ENCODE data around the gene S100A12. TPM values are rescaled to one million over a fixed set of nuclear protein-coding genes. Genes with fewer than 3 reads are reported as not detected.

S100A12 gene
- total RNA-seq, 2 experiments from 2014 or later, result 4.0 to 5.5 TPM

DNA sequence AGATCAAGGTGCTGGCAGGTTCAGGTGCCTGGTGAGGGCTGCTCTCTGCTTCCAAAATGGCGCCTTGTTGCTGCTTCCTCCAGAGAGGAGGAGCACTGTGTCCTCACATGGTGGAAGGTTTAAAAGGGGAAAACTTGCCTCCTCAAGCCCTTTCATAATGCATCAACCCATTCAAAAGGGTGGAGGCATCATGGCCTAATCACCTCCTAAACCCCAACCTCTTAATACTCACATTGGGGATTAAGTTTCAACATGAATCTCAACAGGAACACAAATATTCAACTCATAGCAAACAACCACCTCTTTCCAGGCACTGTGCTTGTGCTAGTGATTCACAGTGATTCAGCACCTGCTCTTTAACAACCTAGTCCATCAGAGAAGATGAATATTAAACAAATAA lies 4.2 kb downstream of the S100A12 start:
- Histone ChIP-seq H3K4me3 (ENCODE audit: low read length) (no peak overlapping the region), H3K4me1 (ENCODE audit: insufficient read depth, low read length) (no peaks in the 10 kb centered on the region), H3K27ac (ENCODE audit: low read depth in 1 of 2, low read length in 2 of 2) (no peak overlapping the region), H3K9me3 (ENCODE audit: control insufficient read depth in 1 of 2, insufficient read depth in 1 of 2, low read length in 2 of 2) (no peaks in the 10 kb centered on the region), H3K27me3 (ENCODE audit: control insufficient read depth in 1 of 2, insufficient read depth in 2 of 2, low read length in 2 of 2) (peaks cover 0 to 4% of the 10 kb centered on the region in 2 experiments), H3K36me3 (ENCODE audit: insufficient read depth, low read length) (no peaks in the 10 kb centered on the region)
- TF ChIP-seq, protein P1, sequence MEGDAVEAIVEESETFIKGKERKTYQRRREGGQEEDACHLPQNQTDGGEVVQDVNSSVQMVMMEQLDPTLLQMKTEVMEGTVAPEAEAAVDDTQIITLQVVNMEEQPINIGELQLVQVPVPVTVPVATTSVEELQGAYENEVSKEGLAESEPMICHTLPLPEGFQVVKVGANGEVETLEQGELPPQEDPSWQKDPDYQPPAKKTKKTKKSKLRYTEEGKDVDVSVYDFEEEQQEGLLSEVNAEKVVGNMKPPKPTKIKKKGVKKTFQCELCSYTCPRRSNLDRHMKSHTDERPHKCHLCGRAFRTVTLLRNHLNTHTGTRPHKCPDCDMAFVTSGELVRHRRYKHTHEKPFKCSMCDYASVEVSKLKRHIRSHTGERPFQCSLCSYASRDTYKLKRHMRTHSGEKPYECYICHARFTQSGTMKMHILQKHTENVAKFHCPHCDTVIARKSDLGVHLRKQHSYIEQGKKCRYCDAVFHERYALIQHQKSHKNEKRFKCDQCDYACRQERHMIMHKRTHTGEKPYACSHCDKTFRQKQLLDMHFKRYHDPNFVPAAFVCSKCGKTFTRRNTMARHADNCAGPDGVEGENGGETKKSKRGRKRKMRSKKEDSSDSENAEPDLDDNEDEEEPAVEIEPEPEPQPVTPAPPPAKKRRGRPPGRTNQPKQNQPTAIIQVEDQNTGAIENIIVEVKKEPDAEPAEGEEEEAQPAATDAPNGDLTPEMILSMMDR (IDR thresholded peaks at IDR 0.05), result no peak
- Mint-ChIP-seq H3K27ac (no peak overlapping the region), H3K4me1 (ENCODE audit: low read depth) (no peaks in the 10 kb centered on the region), H3K4me3 (no peak overlapping the region), H3K9me3 (no peaks in the 10 kb centered on the region), H3K27me3 (peaks cover 7% of the 10 kb centered on the region), H3K36me3 (ENCODE audit: low read depth) (no peaks in the 10 kb centered on the region)
- intact Hi-C loops (cut with DNase I, micrococcal nuclease), result no loop called here
- ATAC-seq (ENCODE audit: poor library complexity), result no peak
- ChIA-PET POLR2A (no interaction called here), CTCF (no interaction called here)
- DNase-seq, result no peak

DNA sequence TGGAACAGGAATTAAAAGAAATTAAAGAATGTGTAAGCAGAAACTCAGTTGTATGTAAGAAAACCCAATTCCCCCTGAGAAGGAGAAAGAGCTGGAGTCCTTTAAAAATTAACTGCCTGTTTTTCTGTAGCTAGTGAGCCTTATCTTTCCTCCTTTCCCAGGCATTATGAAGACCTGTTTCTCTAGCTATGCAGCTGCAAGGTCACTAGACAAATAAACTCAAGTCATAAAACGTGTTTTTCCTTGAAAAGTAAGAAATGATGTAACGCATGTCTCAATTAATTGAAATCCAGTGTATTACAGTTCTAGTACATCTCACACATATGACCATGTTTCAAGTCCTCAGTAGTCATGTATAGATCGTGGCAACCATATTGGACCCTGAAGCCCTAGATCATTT lies 5.3 kb downstream of the S100A12 start:
- Histone ChIP-seq H3K27ac (ENCODE audit: low read depth in 1 of 2, low read length in 2 of 2) (no peak overlapping the region), H3K36me3 (ENCODE audit: insufficient read depth, low read length) (no peaks in the 10 kb centered on the region), H3K4me3 (ENCODE audit: low read length) (no peak overlapping the region), H3K27me3 (ENCODE audit: control insufficient read depth in 1 of 2, insufficient read depth in 2 of 2, low read length in 2 of 2) (peaks cover 0 to 4% of the 10 kb centered on the region in 2 experiments), H3K4me1 (ENCODE audit: insufficient read depth, low read length) (no peaks in the 10 kb centered on the region), H3K9me3 (ENCODE audit: control insufficient read depth in 1 of 2, insufficient read depth in 1 of 2, low read length in 2 of 2) (no peaks in the 10 kb centered on the region)
- TF ChIP-seq, protein P1 (IDR thresholded peaks at IDR 0.05), result no peak
- Mint-ChIP-seq H3K9me3 (no peaks in the 10 kb centered on the region), H3K27me3 (peaks cover 3% of the 10 kb centered on the region), H3K4me3 (no peak overlapping the region), H3K36me3 (ENCODE audit: low read depth) (no peaks in the 10 kb centered on the region), H3K4me1 (ENCODE audit: low read depth) (no peaks in the 10 kb centered on the region), H3K27ac (no peak overlapping the region)
- intact Hi-C loops (cut with DNase I, micrococcal nuclease), result no loop called here
- ChIA-PET CTCF (no interaction called here), POLR2A (no interaction called here)
- ATAC-seq (ENCODE audit: poor library complexity) (no peak), DNase-seq (no peak)

DNA sequence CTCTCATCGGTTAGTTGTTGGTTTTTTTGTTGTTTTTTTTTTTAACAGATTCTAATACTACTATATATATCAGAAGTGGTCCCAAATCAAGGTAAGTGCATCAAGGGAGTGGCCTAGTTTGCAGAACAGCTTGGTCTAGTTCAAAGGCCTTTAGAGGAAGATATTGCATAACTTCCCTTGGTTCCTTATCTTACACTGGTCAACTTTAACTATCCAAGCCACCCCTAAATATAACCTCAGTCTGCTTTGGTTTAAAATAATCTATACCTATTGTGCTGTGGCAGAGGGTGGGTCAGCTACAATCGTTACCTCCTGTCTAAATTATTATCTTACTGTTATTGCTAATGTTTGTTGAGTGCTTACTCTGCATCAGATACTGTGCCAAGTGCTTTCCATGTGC lies 6.9 kb downstream of the S100A12 start:
- H3K36me3 ChIP-seq (ENCODE audit: insufficient read depth, low read length), result no peaks in the 10 kb centered on the region
- intact Hi-C loops (cut with DNase I, micrococcal nuclease), result no loop called here
- no peak overlapping the region for H3K4me3 ChIP-seq (ENCODE audit: low read length)
- ATAC-seq (ENCODE audit: poor library complexity) (no peak), DNase-seq (no peak)
- POLR2A ChIA-PET, result no interaction called here
- no peaks in the 10 kb centered on the region for H3K36me3 Mint-ChIP-seq (ENCODE audit: low read depth)
- H3K27ac ChIP-seq (ENCODE audit: low read depth in 1 of 2, low read length in 2 of 2), result no peak overlapping the region
- no peaks in the 10 kb centered on the region for H3K9me3 Mint-ChIP-seq
- H3K4me3 Mint-ChIP-seq, result no peak overlapping the region
- CTCF ChIA-PET, result no interaction called here
- no peaks in the 10 kb centered on the region for H3K27me3 Mint-ChIP-seq
- H3K27ac Mint-ChIP-seq, result no peak overlapping the region
- H3K4me1 ChIP-seq (ENCODE audit: insufficient read depth, low read length), result no peaks in the 10 kb centered on the region
- no peaks in the 10 kb centered on the region for H3K9me3 ChIP-seq (ENCODE audit: control insufficient read depth in 1 of 2, insufficient read depth in 1 of 2, low read length in 2 of 2)
- no peaks in the 10 kb centered on the region for H3K27me3 ChIP-seq (ENCODE audit: control insufficient read depth in 1 of 2, insufficient read depth in 2 of 2, low read length in 2 of 2)
- no peaks in the 10 kb centered on the region for H3K4me1 Mint-ChIP-seq (ENCODE audit: low read depth)
- TF ChIP-seq, protein P1 (IDR thresholded peaks at IDR 0.05), result no peak

All from CD4-positive, alpha-beta T cell (primary cell).